Superior temporal gyrus (tissue), 1 donor: ENCODE data around the gene AGXT2.
"Not testable (repeated sequence)": the region's sequence is repeated elsewhere in the genome, so short reads cannot be mapped to it uniquely, and the experiment has no call there.

ENCODE experiments used
- DNase-seq: peaks from one replicate; pipeline ENCODE4 v3.0.0-alpha.2; 2016; ENCODE audit errors: extremely low spot score

Gene AGXT2

GRCh38 chr5:35052838-35053237, 5.1 kb upstream of the AGXT2 start:
- no peak for DNase-seq

- no peak for DNase-seq
These were observed 2.9 kb upstream of the AGXT2 start for GRCh38 chr5:35050541-35051126.

GRCh38 chr5:35048910-35049309, 1.2 kb upstream of the AGXT2 start:
- DNase-seq: no peak

DNA sequence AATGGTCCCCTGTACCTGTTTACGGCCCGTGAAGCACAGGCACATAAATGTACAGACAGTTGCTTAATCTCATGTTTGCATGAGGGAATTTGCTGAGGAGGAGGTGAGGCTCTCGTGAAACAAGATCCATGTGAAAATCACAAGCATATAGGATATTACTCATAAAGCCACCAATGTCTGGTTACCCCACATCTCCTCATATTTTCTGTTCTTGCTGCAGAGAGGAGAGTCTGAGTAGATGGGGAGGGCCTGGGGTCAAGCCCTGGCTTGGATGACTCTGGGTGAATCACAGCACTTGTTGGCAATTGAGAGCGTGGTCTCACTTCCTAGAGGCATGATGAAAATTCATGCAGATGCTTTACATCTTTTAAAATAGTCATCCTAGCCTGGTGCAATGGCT, 975 bp downstream of the AGXT2 start:
- no peak for DNase-seq

- no peak for DNase-seq
These were observed 2.5 kb downstream of the AGXT2 start for GRCh38 chr5:35045280-35045679.

GRCh38 chr5:35044649-35045048, 3.1 kb downstream of the AGXT2 start:
- no peak for DNase-seq

DNA sequence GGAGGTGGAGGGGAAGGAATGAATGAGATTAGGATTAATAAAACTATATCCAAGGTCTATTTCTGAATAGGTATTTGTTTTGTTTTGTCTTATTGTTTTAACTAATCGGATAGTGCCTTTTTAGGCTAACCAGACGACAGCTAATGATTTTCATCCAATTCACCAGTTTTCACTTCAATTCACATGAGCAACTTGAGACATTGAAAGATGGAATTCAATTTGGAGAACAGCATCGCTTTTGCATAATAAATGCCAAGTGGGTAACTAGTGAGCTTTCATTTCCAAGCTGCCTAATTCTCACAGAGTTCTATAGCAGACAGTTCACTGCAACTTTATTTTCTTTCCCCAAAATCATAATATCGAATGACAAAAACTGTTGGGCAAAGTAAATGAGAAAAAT, 5.0 kb downstream of the AGXT2 start:
- DNase-seq: no peak

DNA sequence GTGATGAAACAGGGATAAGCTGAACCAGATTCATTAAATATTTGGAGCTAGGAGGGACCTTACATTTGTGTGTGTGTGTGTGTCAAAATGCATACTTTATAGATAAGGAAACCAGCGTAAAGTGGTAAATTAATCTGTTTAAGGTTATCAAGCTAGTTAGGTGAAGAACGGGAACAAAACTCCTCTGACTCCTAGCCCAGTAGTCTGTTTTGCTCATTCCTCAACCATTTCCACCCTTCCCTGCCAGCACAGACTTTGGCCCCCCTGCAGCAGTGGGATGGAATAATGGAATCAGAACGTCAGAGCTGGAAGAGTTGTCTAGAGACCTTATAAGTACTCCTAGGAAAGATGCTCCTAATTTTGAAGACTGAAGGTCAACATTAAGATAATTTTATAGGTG, 6.5 kb downstream of the AGXT2 start:
- no peak for DNase-seq

GRCh38 chr5:35038891-35039290, 8.9 kb downstream of the AGXT2 start:
- DNase-seq: no peak

DNA sequence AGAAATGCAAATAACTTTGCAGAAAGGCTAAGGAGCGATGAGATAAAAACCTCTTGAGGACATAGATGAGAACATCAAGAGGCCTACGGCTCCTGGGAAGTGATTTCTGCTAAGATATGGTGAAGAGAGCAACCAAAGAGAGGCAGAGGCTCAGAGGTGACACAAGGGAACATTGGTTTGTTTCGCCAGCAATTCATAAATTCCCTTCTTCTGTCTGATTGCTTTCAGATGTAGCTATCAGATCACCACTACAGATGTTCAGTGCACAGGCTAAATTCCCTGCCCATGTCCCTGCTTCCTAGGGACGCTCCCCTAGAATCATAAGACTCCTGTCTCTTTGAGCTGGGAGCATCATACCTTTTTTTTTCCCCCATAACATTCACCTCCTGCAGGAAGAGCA, 11.2 kb downstream of the AGXT2 start:
- DNase-seq: no peak

GRCh38 chr5:35035929-35036328, 11.8 kb downstream of the AGXT2 start:
- DNase-seq: not testable (repeated sequence)

GRCh38 chr5:35035271-35035670, 12.5 kb downstream of the AGXT2 start:
- DNase-seq: no peak

DNA sequence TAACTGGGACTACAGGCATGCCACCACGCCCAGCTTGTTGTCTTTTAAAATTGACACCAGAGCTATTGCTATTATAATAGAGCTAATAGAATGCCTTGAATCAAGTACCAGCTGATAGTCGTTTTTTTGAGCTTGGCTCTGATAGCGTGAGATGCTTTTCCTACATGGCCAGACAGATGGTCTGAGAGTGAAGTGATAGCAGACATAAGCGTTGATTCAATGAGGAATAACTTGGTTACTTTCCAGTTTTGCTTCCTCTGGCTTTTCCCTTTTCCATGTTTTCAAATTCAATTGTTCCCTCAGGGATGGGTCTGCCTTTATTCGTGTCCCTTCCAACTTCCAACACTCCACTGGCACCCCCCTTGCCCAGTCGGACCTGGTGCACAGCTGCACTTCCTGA, 15.4 kb downstream of the AGXT2 start:
- no peak for DNase-seq

- DNase-seq: no peak
These were observed 16.5 kb downstream of the AGXT2 start for GRCh38 chr5:35031276-35031675.

GRCh38 chr5:35030426-35031100, 17.2 kb downstream of the AGXT2 start:
- DNase-seq: no peak

DNA sequence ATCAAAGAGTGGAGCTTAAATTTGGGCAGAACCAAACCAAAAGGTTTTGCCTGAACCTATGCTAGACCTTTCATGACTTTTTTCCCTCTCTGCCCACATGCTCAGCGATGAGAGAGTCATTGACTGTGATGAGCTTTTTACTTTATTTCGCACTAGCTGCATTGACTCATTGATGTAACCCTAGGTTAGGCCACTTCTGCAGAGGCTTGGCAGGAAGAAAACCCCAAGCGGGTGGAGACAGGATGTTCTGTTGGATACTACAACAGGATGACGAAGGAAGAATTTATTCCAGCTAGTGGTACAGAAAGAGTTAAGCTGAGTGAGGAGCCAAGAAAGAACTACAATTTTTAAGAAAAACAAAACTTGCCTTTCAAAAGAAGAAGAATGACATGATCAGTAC, 18.4 kb downstream of the AGXT2 start:
- DNase-seq: no peak

DNA sequence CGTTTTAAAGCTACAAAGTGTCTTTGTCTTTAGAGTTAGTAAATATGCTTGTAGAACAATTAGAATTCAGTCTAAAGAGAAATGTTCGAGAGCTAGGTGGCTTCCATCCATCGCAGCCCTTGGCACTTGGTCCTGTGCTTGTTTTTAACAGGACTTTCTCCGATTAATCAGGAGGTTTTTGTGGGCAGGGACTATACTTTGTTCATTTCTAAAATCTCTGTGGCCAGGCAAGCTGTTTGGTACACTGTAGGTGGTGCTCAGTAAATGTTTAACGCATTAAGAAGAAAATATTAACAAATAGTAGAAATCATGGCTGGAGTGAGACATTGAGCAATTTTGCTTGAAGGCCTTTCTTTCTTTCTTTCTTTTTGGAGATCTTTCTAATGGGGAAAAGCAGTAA, 20.8 kb downstream of the AGXT2 start:
- DNase-seq: no peak

DNA sequence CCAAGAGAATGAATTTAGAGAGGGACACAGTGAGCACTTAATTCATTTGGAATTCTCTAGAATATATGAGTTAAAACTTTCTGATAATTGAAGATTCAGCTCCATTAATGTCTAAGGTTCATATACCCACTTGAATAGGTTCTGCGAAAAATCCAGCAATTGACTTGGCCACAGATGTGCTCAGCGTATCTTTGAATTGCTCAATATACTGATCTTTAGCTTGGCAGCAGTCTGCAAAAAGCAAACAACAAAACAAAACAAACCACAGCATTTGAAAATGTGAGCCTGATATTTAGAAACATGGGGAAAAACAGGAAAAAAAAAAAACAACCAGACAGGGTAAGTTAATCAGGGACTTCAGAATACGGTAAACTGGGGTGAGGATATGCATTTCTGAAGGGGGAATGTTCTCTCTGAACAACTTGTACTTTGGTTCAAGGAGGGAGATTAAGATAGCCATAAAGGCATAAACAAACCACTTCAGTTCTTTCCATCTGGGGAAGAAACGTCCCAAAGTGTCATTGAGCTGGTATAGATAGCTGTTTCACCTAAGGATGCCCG, 21.4 kb downstream of the AGXT2 start:
- DNase-seq: no peak

DNA sequence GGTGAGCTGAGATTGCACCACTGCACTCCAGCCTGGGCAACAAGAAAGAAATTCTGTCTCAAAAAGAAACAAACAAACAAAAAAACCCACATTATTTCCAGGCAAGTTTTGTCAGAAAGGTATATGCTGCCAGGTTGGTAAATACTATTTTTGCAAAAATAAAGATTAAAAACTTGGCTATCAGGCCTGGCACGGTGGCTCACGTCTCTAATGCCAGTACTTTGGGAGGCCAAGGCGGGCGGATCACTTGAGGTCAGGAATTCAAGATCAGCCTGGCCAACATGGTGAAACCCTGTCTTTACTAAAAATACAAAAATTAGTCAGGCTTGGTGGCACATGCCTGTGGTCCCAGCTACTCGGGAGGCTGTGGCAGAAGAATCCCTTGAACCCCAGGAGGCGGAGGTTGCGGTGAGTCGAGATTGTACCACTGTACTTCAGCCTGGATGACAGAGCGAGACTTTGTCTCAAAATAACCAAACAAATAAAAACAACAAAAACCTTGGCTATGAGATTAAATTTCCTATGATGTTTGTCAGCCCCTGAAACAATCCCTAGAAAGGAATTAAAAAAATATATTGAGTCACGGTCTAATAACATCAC, 22.7 kb downstream of the AGXT2 start:
- DNase-seq: no peak

DNA sequence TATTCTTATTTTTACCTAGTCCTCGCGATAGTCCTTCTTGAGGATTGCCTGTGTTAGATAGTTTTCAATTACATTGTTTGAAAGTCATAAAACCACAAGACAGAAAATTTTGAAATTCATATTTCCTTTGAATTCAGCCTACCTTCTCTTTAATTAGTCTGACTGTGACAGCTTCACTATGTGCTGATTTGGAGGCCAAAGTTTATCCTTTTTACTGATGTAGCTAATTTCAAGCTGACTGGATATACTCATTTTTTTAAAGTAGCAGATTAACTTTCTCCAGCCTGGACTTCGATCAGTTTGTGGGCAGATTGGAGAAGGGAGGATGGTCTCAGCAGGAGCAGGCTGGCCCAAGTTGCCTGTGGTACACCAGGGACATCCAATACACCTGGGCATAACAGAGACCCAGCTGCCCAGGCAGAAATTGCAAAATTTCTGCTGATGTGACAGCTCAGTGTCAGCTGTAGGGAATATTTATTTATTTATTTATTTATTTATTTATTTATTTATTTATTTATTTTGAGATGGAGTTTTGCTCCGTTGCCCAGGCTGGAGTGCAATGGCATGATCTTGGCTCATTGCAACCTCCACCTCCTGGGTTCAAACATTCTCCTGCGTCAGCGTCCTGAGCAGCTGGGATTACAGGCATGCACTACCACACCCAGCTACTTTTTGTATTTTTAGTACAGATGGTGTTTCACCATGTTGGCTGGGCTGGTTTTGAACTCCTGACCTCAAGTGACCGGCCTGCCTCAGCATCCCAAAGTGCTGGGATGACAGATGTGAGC, 24.2 kb downstream of the AGXT2 start:
- DNase-seq: no peak

GRCh38 chr5:35016174-35017051, 31.3 kb downstream of the AGXT2 start:
- no peak for DNase-seq
